GM13976 (cell line): Measurements from ENCODE around the gene ASTN1.

Source experiments
- DNase-seq: peaks from one replicate; pipeline ENCODE4 v3.0.0; 2012; ENCODE audit warnings: low spot score
- in situ Hi-C: fragments of 300-500 bp; cut with MboI; formaldehyde crosslinking; loops from one replicate; pipeline ENCODE4 v1.12.0; 2022; ENCODE audit warnings: low sequenced_read_pairs, mixed read lengths, inconsistent platforms; ENCODE audit not compliant: unreplicated experiment
- TF ChIP-seq, protein P1 (sequence below): IDR thresholded peaks from 2 replicates; pipeline ENCODE4 v1.5.1; 2012; ENCODE audit warnings: borderline replicate concordance, mild to moderate bottlenecking; ENCODE audit not compliant: insufficient read depth; ENCODE audit errors: extremely low read depth, missing control alignments, control extremely low read depth

ASTN1 gene

DNA sequence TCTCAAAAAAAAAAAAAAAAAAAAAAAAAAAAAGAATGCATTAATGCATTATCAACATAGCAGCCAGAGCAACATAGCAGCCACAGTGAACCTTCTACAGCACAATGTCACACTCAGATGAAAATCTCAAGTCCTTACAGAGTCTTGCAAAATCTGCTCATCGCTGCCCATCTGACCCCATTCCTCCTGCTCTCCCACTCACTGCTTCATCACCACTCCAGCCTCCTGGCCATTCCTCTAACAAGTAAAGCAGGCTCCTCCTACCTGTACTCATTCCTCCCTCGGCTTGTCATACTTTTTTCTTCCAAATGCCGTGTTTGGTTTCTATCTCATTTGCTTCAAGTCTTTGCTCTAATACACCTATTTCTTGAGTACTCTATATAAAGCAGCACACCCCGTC is 35.8 kb upstream of the ASTN1 start:
- TF ChIP-seq, protein P1, sequence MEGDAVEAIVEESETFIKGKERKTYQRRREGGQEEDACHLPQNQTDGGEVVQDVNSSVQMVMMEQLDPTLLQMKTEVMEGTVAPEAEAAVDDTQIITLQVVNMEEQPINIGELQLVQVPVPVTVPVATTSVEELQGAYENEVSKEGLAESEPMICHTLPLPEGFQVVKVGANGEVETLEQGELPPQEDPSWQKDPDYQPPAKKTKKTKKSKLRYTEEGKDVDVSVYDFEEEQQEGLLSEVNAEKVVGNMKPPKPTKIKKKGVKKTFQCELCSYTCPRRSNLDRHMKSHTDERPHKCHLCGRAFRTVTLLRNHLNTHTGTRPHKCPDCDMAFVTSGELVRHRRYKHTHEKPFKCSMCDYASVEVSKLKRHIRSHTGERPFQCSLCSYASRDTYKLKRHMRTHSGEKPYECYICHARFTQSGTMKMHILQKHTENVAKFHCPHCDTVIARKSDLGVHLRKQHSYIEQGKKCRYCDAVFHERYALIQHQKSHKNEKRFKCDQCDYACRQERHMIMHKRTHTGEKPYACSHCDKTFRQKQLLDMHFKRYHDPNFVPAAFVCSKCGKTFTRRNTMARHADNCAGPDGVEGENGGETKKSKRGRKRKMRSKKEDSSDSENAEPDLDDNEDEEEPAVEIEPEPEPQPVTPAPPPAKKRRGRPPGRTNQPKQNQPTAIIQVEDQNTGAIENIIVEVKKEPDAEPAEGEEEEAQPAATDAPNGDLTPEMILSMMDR, result no peak
- no peak for DNase-seq
- in situ Hi-C loops, result no loop called here

DNA sequence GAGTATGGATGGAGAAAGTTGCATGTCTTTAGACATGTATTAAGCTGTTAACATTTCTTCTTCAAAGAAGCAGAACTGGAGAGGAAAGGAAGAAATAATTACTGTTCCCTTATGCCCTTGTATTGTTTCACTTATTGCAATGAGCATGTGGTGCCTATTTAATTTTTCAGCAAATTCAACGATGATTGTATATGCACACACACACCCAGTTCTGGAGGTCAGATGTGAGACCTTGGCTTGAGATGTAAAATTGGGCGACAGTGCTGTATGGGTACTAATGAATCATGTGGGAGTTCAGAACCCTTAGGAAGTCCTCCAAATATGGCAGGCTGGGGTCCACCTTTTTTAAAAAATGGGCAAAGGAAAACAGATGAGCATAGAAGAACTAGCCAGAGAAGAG is 33.7 kb upstream of the ASTN1 start:
- DNase-seq, result no peak
- in situ Hi-C loops, result no loop called here
- TF ChIP-seq, protein P1, result no peak

DNA sequence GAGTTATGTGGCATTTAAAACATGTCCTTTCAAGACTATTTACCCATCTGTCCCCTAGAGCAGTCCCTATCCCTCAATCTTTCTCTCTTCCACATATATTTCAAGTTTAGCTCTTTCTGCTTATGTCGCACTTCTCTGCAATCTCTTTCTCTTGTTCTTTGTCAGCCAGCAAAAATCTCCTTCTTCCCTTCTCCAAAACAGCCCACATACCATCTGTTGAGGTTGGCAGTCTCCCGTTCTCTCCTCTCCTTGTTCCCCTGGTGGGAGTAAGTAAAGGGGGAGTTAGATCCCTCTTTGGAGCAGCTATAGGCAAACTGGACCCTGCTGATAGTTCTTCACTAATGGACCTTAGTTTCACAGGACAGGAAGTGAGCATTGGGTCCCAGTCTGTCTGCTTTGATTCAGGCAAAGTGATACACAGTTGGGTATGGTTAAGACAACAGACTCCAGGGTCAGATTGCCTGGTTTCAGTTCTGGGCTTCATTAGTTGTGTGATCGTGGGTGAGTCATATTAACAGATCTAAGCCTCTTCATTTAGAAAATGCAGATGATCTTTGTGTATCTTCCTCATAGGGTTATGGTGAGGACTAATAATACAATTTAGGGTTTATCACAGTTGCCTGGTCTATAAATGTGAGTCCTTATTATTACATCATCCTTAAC is 25.9 kb upstream of the ASTN1 start:
- in situ Hi-C loops, result no loop called here
- no peak for DNase-seq
- TF ChIP-seq, protein P1, result no peak

DNA sequence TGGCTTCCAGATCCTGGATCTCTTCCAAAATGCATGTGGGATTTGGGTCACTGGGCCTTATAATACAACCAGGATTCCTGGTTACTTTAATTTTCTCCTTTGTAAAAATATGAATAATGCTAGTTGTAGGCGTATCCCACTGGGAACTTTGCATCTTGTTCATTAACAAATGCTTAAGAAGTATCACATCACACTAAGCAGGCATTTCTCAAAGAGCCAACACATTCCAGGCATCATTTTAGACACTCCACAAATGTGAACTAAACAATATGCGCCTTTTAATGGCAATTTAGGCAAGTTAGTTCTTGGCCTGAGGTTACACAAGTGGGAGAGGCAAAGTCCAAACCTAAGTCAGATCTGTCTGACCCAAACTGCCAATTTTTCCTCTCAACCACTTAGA is 22.1 kb upstream of the ASTN1 start:
- in situ Hi-C loops, result no loop called here
- TF ChIP-seq, protein P1, result no peak
- no peak for DNase-seq

DNA sequence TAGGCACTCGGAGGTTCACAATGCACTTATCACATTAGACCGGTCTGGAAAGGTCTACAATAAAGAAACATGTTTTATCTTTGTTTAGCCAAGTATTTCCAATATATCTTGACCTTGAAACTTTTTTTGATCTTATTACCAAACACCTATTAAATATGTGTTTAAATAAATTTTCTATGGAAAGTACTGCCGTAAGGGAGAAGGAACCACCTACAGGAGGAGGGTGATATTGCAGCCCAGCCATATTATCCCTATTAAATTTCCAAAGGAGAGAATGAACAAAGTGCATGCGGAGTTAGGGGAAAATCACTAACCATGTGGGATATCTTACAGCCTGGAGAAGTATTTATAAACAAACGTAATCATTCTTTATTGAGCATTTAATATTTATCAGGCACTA is 20.7 kb upstream of the ASTN1 start:
- DNase-seq, result no peak
- TF ChIP-seq, protein P1, result peak; percentile 4
- in situ Hi-C loops, result no loop called here

DNA sequence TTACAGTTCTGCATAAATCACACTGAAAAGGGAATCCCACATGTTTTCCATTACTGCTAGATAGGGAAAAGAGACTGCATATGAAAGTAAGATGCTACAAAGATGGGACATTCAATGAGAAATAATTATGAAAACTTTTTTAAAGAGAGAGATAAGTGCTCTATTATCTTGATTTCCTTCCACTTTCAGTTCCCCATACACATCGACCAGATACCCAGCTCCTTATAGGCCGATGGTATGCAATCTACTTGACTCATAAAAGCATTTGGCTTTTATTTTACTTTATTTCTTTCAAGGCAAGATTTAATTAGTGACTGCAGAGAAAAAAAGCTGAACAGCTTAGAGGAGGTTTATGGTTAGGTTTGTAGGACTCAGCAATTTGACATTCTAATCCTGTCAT is 19.3 kb upstream of the ASTN1 start:
- DNase-seq, result no peak
- in situ Hi-C loops, result no loop called here
- TF ChIP-seq, protein P1, result no peak
